H9 (cell line): Measurements from ENCODE around the gene GPHN. TPM values are rescaled to one million over a fixed set of nuclear protein-coding genes. Genes with fewer than 3 reads are reported as not detected.

Experiments used
- DNase-seq: peaks from one replicate; pipeline ENCODE4 v3.0.0-alpha.2; 2017
- H2AFZ ChIP-seq: one replicate; pipeline ENCODE4 v1.6.1; 2013; ENCODE audit warnings: mild to moderate bottlenecking, low read length, control low read depth, moderate library complexity
- H2AK5ac ChIP-seq: 2 replicates; pipeline ENCODE4 v1.6.1; 2013; ENCODE audit warnings: low read length, control low read depth, mixed read lengths; ENCODE audit not compliant: insufficient read length
- H2BK120ac ChIP-seq: one replicate; pipeline ENCODE4 v1.6.1; 2013; ENCODE audit warnings: low read depth, mild to moderate bottlenecking, low read length, control low read depth, inconsistent platforms; ENCODE audit not compliant: poor library complexity, severe bottlenecking
- H2BK12ac ChIP-seq: 2 replicates; pipeline ENCODE4 v1.6.1; 2013; ENCODE audit warnings: low read length, control low read depth, mixed read lengths, low read depth; ENCODE audit not compliant: insufficient read length
- H2BK15ac ChIP-seq: 2 replicates; pipeline ENCODE4 v1.6.1; 2013; ENCODE audit warnings: low read depth, low read length, control low read depth
- H2BK20ac ChIP-seq: one replicate; pipeline ENCODE4 v1.6.1; 2013; ENCODE audit warnings: low read depth, mild to moderate bottlenecking, low read length, control low read depth, inconsistent platforms; ENCODE audit not compliant: poor library complexity, severe bottlenecking
- H2BK5ac ChIP-seq: 2 replicates; pipeline ENCODE4 v1.6.1; 2013; ENCODE audit warnings: low read length, control low read depth, mixed read lengths; ENCODE audit not compliant: insufficient read length
- H3K14ac ChIP-seq: 2 replicates; pipeline ENCODE4 v1.6.1; 2013; ENCODE audit warnings: low read length, control low read depth; ENCODE audit not compliant: insufficient read depth
- H3K18ac ChIP-seq: 2 replicates; pipeline ENCODE4 v1.6.1; 2013; ENCODE audit warnings: low read depth, mild to moderate bottlenecking, mixed read lengths, low read length, control low read depth; ENCODE audit not compliant: insufficient read length
- H3K23ac ChIP-seq: 2 replicates; pipeline ENCODE4 v1.6.1; 2013; ENCODE audit warnings: low read length, control low read depth, mixed read lengths, low read depth; ENCODE audit not compliant: insufficient read length
- H3K23me2 ChIP-seq: 2 replicates; pipeline ENCODE4 v1.6.1; 2013; ENCODE audit warnings: low read depth, mild to moderate bottlenecking, mixed read lengths, low read length, control low read depth; ENCODE audit not compliant: insufficient read length, poor library complexity, severe bottlenecking
- H3K27ac ChIP-seq: 2 replicates; pipeline ENCODE4 v1.5.1; 2013; ENCODE audit warnings: low read length, control low read depth, mixed read lengths, low read depth; ENCODE audit not compliant: insufficient read length
- H3K27me3 ChIP-seq: 2 replicates; pipeline ENCODE4 v1.6.1; 2013; ENCODE audit warnings: low read length, control low read depth, inconsistent platforms; ENCODE audit not compliant: insufficient read depth
- H3K4ac ChIP-seq: 2 replicates; pipeline ENCODE4 v1.6.1; 2013; ENCODE audit warnings: low read depth, mild to moderate bottlenecking, control low read depth, inconsistent platforms, low read length, moderate library complexity
- H3K4me1 ChIP-seq: 2 replicates; pipeline ENCODE4 v1.6.1; 2013; ENCODE audit warnings: low read length, control low read depth, inconsistent platforms; ENCODE audit not compliant: insufficient read depth
- H3K4me2 ChIP-seq: 2 replicates; pipeline ENCODE4 v1.6.1; 2013; ENCODE audit warnings: low read length, control low read depth, mixed read lengths; ENCODE audit not compliant: insufficient read length, insufficient read depth
- H3K56ac ChIP-seq: 2 replicates; pipeline ENCODE4 v1.6.1; 2013; ENCODE audit warnings: low read depth, mild to moderate bottlenecking, mixed read lengths, low read length, control low read depth; ENCODE audit not compliant: insufficient read length
- H3K79me1 ChIP-seq: 2 replicates; pipeline ENCODE4 v1.6.1; 2013; ENCODE audit warnings: low read depth, mild to moderate bottlenecking, moderate library complexity, low read length, control low read depth, inconsistent platforms; ENCODE audit not compliant: insufficient read depth, poor library complexity, severe bottlenecking
- H3K79me2 ChIP-seq: 2 replicates; pipeline ENCODE4 v1.6.1; 2013; ENCODE audit warnings: low read length, control low read depth, inconsistent platforms; ENCODE audit not compliant: insufficient read depth
- H3K9ac ChIP-seq: 2 replicates; pipeline ENCODE4 v1.6.1; 2013; ENCODE audit warnings: low read length, control low read depth, mixed read lengths; ENCODE audit not compliant: insufficient read length; ENCODE audit errors: extremely low read depth
- H3K9me3 ChIP-seq: one replicate; pipeline ENCODE4 v1.6.1; 2013; ENCODE audit warnings: low read depth, low read length, inconsistent platforms; ENCODE audit not compliant: control insufficient read depth
- H3T11ph ChIP-seq: one replicate; pipeline ENCODE4 v1.6.1; 2013; ENCODE audit warnings: mild to moderate bottlenecking, low read length, control low read depth, inconsistent platforms
- H4K20me1 ChIP-seq: one replicate; pipeline ENCODE4 v1.6.1; 2013; ENCODE audit not compliant: control insufficient read depth, insufficient read length, insufficient read depth
- H4K5ac ChIP-seq: 2 replicates; pipeline ENCODE4 v1.6.1; 2013; ENCODE audit warnings: low read depth, mild to moderate bottlenecking, mixed read lengths, low read length, control low read depth; ENCODE audit not compliant: insufficient read length
- H4K8ac ChIP-seq: replicated peaks from 2 replicates; pipeline ENCODE4 v1.6.1; 2013; ENCODE audit warnings: low read length, control low read depth, mixed read lengths, low read depth; ENCODE audit not compliant: insufficient read length
- H4K91ac ChIP-seq: 2 replicates; pipeline ENCODE4 v1.6.1; 2013; ENCODE audit warnings: low read depth, mild to moderate bottlenecking, moderate library complexity, mixed read lengths, low read length, control low read depth; ENCODE audit not compliant: insufficient read length
- H3K27ac Mint-ChIP-seq, 3 experiments: 2 replicates in 2 of 3; 3 replicates in 1 of 3; pipeline ENCODE4 v1.8.0; 2020 to 2021; ENCODE audit warnings: mixed read lengths in 3 of 3, mild to moderate bottlenecking in 1 of 3, moderate library complexity in 1 of 3
- H3K27me3 Mint-ChIP-seq: 2 replicates; pipeline ENCODE4 v1.8.0; 2021; ENCODE audit warnings: low read depth, mild to moderate bottlenecking, moderate library complexity, mixed read lengths
- H3K36me3 Mint-ChIP-seq, 3 experiments: 2 replicates in 2 of 3; 3 replicates in 1 of 3; pipeline ENCODE4 v1.8.0; 2020 to 2021; ENCODE audit warnings: low read depth in 3 of 3, mixed read lengths in 3 of 3; ENCODE audit not compliant: insufficient read depth in 1 of 3
- H3K4me1 Mint-ChIP-seq, 2 experiments: 2 replicates each; pipeline ENCODE4 v1.8.0; 2020; ENCODE audit warnings: mixed read lengths in 2 of 2
- H3K4me3 Mint-ChIP-seq, 2 experiments: 2 replicates in 1 of 2; 3 replicates in 1 of 2; pipeline ENCODE4 v1.8.0; 2020 to 2021; ENCODE audit warnings: mild to moderate bottlenecking in 2 of 2, mixed read lengths in 2 of 2, moderate library complexity in 1 of 2
- H3K9me3 Mint-ChIP-seq, 2 experiments: 2 replicates in 1 of 2; 3 replicates in 1 of 2; pipeline ENCODE4 v1.8.0; 2020; ENCODE audit warnings: mild to moderate bottlenecking in 2 of 2, mixed read lengths in 2 of 2, moderate library complexity in 1 of 2
- CTCF ChIP-seq: fragments of 200-600 bp; sonication (generic); conservative IDR thresholded peaks from 3 replicates; pipeline ENCODE4 v1.8.0; 2021; ENCODE audit warnings: antibody characterized with exemption, mild to moderate bottlenecking
- WGBS: extraction: QIAGEN DNeasy Blood & Tissue Kit; methylation state at CpG from one replicate; pipeline ENCODE4 v1.1.7; 2013; ENCODE audit warnings: missing lambda C conversion rate, low lambda C conversion rate, mixed read lengths; ENCODE audit not compliant: insufficient read length; ENCODE audit errors: extremely low coverage; 5-methylcytosine and 5-hydroxymethylcytosine counted together
- total RNA-seq: library from RNA; stranded (reverse); gene quantifications from 2 replicates; pipeline ENCODE4 v1.2.1, GENCODE V29; 2021

The GPHN gene
- total RNA-seq, 1 experiment from 2014 or later, result 16.1 TPM

GRCh38 chr14:67221982-67222328 lies 714.0 kb downstream of the GPHN start:
- no peaks in the 10 kb centered on the region for H3K4me1 Mint-ChIP-seq
- H3K4me1 ChIP-seq, result no peaks in the 10 kb centered on the region
- H3K23me2 ChIP-seq, result no peaks in the 10 kb centered on the region
- no peak overlapping the region for H3T11ph ChIP-seq
- no peaks in the 10 kb centered on the region for H4K20me1 ChIP-seq
- H2BK15ac ChIP-seq, result no peak overlapping the region
- no peak for TF ChIP-seq CTCF
- no peak overlapping the region for H2BK120ac ChIP-seq
- H3K27ac ChIP-seq, result no peak overlapping the region
- H3K27me3 Mint-ChIP-seq, result no peaks in the 10 kb centered on the region
- H3K14ac ChIP-seq, result no peak overlapping the region
- H3K79me2 ChIP-seq, result no peaks in the 10 kb centered on the region
- H2BK12ac ChIP-seq, result no peak overlapping the region
- DNase-seq, result no peak
- H3K18ac ChIP-seq, result no peak overlapping the region
- no peak overlapping the region for H3K9ac ChIP-seq
- H3K56ac ChIP-seq, result no peak overlapping the region
- H3K4ac ChIP-seq, result no peak overlapping the region
- H3K4me2 ChIP-seq, result no peak overlapping the region
- H2BK20ac ChIP-seq, result no peak overlapping the region
- no peaks in the 10 kb centered on the region for H3K9me3 ChIP-seq
- no peak overlapping the region for H4K8ac ChIP-seq
- no CpG with 5 or more reads among the region's 4 CpGs for WGBS
- H4K91ac ChIP-seq, result no peak overlapping the region
- H2AK5ac ChIP-seq, result no peak overlapping the region
- no peaks in the 10 kb centered on the region for H3K36me3 Mint-ChIP-seq
- H2BK5ac ChIP-seq, result no peak overlapping the region
- no peak overlapping the region for H4K5ac ChIP-seq
- no peak overlapping the region for H3K23ac ChIP-seq
- H3K9me3 Mint-ChIP-seq, result no peaks in the 10 kb centered on the region
- no peaks in the 10 kb centered on the region for H3K79me1 ChIP-seq
- no peak overlapping the region for H3K27ac Mint-ChIP-seq
- no peaks in the 10 kb centered on the region for H3K27me3 ChIP-seq
- no peak overlapping the region for H2AFZ ChIP-seq
- no peak overlapping the region for H3K4me3 Mint-ChIP-seq
